HG03175 (cell line): Measurements from ENCODE around the gene PCDHB10.
"Not testable (repeated sequence)": the region's sequence is repeated elsewhere in the genome, so short reads cannot be mapped to it uniquely, and the experiment has no call there.

ENCODE experiments used
- ATAC-seq: cut with Tn5 transposase; IDR thresholded peaks from one replicate; pipeline ENCODE4 v1.9.1; 2021; ENCODE audit warnings: mild to moderate bottlenecking, moderate library complexity; ENCODE audit not compliant: unreplicated experiment

Gene PCDHB10

DNA sequence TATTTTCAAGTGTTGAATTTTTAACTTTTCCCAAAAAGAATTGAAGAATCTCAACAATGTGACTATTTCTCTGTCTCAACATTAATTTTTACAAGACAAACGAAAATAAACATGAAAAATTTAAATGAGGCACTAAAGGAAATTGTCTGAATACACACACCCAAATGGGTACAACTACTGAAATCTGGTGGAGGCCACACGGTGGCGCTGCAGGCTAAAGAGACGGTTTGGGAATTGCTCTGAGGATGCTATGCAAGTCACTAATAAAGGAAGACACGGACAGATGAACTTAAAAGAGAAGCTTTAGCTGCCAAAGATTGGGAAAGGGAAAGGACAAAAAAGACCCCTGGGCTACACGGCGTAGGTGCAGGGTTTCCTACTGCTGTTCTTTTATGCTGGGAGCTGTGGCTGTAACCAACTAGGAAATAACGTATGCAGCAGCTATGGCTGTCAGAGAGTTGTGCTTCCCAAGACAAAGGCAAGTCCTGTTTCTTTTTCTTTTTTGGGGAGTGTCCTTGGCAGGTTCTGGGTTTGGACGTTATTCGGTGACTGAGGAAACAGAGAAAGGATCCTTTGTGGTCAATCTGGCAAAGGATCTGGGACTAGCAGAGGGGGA, at the start of gene PCDHB10:
Gene PCDHB10, plus strand, starts transcription at position 244 of the 616 bp plus-strand sequence. Its CDS starts 200 bp downstream, at position 444.
- no peak for ATAC-seq

DNA sequence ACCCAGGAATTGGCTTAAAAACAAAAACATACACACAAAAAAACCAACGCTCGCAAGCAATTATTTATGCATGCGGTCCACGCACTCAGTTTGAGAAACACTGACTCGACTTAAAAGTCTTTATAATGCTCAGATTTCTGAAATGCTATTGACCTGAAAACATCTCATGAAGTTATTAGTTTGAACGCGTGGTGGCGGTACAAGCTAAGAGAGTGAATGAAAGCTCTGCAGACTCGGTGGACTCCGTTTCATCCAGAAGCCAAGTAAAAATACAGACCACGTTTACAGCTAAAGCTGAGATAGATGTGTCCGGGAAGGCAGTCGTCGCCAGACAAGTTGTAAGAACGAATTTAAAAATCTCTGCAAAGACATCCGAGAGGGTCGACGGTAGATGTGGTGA, 42.3 kb upstream of the PCDHB10 start, which contains the start of gene PCDHB6:
Gene PCDHB6, plus strand, starts transcription at position 246 of the 400 bp plus-strand sequence. CDS start 201 bp downstream, outside the sequence.
- no peak for ATAC-seq

DNA sequence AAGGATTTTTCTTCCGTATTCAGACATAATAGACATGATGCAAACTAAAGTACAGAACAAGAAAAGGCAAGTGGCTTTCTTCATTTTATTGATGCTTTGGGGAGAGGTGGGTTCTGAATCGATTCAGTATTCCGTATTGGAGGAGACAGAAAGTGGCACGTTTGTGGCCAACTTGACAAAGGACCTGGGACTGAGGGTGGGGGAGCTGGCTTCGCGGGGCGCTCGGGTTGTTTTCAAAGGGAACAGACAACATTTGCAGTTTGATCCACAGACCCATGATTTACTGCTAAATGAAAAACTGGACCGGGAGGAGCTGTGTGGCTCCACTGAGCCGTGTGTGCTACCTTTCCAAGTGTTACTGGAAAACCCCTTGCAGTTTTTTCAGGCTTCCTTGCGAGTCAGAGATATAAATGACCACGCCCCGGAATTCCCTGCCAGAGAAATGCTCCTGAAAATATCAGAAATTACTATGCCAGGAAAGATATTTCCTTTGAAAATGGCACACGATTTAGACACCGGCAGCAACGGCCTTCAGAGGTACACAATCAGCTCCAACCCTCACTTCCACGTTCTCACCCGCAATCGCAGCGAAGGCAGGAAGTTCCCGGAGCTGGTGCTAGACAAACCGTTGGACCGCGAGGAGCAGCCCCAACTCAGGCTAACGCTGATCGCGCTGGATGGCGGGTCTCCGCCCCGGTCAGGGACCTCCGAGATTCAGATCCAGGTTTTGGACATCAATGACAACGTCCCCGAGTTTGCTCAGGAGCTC, 41.7 kb upstream of the PCDHB10 start:
- no peak for ATAC-seq

DNA sequence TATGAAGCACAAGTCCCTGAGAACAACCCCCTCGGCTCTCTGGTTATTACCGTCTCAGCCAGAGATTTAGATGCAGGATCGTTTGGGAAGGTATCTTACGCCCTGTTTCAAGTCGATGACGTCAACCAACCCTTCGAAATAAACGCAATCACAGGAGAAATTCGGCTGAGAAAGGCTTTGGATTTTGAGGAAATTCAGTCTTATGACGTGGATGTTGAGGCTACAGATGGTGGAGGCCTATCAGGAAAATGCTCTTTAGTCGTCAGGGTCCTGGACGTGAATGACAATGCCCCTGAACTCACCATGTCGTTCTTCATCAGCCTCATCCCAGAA, 41.2 kb upstream of the PCDHB10 start:
- ATAC-seq = no peak

DNA sequence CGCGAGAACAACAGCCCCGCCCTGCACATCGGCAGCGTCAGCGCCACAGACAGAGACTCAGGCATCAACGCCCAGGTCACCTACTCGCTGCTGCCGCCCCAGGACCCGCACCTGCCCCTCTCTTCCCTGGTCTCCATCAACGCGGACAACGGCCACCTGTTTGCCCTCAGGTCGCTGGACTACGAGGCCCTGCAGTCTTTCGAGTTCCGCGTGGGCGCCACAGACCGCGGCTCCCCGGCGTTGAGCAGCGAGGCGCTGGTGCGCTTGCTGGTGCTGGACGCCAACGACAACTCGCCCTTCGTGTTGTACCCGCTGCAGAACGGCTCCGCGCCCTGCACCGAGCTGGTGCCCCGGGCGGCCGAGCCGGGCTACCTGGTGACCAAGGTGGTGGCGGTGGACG, 40.5 kb upstream of the PCDHB10 start:
- not testable (repeated sequence) for ATAC-seq

DNA sequence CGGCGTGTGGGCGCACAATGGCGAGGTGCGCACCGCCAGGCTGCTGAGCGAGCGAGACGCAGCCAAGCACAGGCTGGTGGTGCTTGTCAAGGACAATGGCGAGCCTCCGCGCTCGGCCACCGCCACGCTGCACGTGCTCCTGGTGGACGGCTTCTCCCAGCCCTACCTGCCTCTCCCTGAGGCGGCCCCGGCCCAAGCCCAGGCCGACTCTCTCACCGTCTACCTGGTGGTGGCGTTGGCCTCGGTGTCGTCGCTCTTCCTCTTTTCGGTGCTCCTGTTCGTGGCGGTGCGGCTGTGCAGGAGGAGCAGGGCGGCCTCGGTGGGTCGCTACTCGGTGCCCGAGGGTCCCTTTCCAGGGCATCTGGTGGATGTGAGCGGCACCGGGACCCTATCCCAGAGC, 40.1 kb upstream of the PCDHB10 start:
- not testable (repeated sequence) for ATAC-seq

DNA sequence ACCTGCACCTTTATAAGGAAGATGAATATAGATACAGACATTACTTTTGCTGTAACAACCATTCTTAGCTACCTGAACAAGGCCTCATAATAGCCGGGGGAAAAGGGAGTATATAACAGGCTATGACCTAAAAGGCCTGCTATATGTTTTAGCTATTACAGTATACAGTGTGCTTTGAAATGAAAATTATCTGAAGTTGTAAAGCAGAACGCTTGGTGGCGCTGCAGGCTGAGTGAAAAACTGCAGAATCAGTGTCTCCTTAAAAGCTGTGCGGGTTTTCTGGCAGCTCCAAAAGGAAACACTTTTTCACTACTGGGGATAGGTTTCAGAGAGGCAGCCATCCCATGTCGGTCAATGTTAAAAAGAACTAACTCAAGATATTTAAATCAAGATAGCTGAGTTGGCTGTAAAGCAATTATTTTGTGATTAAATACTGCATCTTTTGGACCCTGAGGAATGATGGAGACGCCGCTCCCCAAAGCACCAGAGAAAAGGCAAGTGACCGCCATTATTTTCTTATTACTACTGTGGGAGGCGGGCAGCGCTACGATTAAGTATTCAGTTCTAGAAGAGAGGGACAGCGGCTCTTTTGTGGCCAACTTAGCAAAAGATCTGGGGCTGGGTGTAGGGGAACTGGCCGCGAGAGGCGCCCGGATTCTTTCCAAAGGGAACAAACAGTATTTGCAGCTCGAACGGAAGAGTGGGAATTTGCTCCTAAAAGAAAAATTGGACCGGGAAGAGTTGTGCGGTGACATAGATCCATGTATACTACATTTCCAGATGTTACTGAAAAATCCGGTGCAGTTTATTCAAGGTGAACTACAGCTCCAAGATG, 36.4 kb upstream of the PCDHB10 start:
- no peak for ATAC-seq

DNA sequence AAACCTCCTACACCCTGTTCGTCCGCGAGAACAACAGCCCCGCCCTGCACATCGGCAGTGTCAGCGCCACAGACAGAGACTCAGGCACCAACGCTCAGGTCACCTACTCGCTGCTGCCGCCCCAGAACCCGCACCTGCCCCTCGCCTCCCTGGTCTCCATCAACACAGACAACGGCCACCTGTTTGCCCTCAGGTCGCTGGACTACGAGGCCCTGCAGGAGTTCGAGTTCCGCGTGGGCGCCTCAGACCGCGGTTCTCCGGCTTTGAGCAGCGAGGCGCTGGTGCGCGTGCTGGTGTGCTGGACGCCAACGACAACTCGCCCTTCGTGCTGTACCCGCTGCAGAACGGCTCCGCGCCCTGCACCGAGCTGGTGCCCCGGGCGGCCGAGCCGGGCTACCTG, 34.8 kb upstream of the PCDHB10 start:
- ATAC-seq = not testable (repeated sequence)

DNA sequence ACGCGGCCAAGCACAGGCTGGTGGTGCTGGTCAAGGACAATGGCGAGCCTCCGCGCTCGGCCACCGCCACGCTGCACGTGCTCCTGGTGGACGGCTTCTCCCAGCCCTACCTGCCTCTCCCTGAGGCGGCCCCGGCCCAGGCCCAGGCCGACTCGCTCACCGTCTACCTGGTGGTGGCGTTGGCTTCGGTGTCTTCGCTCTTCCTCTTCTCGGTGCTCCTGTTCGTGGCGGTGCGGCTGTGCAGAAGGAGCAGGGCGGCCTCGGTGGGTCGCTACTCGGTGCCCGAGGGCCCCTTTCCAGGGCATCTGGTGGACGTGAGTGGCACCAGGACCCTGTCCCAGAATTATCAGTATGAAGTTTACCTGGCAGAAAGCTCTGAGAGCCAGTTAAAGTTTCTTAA, 34.3 kb upstream of the PCDHB10 start:
- ATAC-seq = not testable (repeated sequence)

DNA sequence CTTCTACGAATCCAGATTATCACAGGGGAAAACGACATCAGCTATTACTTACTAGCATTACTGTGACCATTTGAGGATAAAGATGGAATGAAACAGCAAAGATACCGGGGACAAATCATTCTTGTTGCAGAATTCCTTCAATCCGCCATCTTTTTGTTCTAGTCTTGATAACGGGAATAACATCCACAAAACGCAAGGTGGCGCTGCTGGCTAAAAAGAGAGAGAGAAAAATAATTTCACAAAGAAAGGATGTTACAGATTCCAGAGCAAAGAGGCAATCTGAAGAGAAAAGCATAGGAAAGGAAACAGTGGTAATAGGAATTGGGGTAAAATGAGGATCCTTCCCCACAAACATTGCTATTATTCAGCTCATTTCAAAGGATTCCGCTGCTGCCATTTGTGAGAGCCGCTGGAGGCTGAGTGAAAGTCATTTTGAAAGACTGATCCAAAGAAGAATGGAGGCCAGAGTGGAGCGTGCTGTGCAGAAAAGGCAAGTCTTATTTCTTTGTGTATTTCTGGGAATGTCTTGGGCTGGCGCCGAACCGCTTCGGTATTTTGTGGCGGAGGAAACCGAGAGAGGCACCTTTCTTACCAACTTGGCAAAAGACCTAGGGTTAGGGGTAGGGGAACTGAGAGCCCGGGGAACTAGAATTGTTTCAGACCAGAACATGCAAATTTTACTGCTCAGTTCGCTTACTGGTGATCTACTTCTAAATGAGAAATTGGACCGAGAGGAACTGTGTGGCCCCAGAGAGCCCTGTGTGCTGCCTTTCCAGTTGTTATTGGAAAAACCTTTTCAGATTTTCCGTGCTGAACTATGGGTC, 19.6 kb upstream of the PCDHB10 start, which contains the start of gene PCDHB7:
Gene PCDHB7, plus strand, starts transcription at position 264 of the 824 bp plus-strand sequence. Its CDS starts 192 bp downstream, at position 456.
- ATAC-seq = no peak

DNA sequence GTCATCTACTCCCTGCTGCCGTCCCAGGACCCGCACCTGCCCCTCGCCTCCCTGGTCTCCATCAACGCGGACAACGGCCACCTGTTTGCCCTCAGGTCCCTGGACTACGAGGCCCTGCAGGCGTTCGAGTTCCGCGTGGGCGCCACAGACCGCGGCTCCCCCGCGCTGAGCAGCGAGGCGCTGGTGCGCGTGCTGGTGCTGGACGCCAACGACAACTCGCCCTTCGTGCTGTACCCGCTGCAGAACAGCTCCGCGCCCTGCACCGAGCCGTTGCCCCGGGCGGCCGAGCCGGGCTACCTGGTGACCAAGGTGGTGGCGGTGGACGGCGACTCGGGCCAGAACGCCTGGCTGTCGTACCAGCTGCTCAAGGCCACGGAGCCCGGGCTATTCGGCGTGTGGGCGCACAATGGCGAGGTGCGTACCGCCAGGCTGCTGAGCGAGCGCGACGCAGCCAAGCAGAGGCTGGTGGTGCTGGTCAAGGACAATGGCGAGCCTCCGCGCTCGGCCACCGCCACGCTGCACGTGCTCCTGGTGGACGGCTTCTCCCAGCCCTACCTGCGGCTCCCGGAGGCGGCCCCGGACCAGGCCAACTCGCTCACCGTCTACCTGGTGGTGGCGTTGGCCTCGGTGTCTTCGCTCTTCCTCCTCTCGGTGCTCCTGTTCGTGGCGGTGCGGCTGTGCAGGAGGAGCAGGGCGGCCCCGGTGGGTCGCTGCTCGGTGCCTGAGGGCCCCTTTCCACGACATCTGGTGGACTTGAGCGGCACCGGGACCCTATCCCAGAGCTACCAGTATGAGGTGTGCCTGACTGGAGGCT, 17.7 kb upstream of the PCDHB10 start:
- ATAC-seq = not testable (repeated sequence)

DNA sequence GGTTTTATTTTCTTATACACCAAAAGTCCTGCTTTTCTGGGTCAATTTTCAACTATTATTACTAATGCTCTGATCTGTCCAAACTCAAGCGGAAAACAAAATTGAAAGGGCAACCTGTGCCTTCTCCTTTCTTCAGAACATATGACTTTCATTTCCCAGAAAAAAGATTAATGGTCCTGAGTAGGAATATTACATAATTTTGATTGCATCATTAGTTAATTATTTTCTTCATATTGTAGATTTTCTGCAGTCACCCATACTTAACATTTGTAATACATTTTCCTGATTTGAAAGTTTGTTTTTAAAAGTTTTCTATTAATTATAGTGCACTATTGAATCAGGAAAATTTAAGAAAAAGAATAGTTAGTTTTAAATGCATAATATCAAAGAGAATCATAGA, 16.2 kb upstream of the PCDHB10 start:
- no peak for ATAC-seq

DNA sequence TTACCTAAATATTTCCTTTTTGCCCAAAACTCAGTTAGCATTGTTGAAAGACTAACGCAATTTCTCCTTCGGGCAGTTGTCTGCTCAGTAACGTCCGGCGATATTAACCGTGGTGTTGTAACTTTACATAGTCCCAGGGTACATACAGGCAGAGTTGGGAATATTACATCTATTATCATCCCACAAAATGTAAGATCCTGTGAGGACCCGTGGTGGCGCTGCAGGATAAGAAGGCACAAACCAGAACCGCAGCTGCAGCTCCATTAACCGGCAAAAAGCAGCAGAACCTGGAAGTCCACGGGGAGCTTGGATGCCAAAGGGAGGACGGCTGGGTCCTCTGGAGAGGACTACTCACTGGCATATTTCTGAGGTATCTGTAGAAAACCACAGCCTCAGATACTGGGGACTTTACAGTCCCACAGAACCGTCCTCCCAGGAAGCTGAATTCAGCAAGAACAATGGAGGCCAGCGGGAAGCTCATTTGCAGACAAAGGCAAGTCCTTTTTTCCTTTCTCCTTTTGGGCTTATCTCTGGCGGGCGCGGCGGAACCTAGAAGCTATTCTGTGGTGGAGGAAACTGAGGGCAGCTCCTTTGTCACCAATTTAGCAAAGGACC, 14.5 kb upstream of the PCDHB10 start, which contains the start of gene PCDHB8:
Gene PCDHB8, plus strand, starts transcription at position 214 of the 615 bp plus-strand sequence. Its CDS starts 245 bp downstream, at position 459.
- not testable (repeated sequence) for ATAC-seq

DNA sequence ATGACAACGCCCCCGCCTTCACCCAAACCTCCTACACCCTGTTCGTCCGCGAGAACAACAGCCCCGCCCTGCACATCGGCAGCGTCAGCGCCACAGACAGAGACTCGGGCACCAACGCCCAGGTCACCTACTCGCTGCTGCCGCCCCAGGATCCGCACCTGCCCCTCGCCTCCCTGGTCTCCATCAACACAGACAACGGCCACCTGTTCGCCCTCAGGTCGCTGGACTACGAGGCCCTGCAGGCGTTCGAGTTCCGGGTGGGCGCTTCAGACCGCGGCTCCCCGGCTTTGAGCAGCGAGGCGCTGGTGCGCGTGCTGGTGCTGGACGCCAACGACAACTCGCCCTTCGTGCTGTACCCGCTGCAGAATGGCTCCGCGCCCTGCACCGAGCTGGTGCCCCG, 12.8 kb upstream of the PCDHB10 start:
- ATAC-seq = not testable (repeated sequence)

DNA sequence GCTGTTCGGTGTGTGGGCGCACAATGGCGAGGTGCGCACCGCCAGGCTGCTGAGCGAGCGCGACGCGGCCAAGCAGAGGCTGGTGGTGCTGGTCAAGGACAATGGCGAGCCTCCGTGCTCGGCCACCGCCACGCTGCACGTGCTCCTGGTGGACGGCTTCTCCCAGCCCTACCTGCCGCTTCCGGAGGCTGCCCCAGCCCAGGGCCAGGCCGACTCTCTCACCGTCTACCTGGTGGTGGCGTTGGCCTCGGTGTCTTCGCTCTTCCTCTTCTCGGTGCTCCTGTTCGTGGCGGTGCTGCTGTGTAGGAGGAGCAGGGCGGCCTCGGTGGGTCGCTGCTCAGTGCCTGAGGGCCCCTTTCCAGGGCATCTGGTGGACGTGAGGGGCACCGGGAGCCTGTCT, 12.3 kb upstream of the PCDHB10 start:
- not testable (repeated sequence) for ATAC-seq

DNA sequence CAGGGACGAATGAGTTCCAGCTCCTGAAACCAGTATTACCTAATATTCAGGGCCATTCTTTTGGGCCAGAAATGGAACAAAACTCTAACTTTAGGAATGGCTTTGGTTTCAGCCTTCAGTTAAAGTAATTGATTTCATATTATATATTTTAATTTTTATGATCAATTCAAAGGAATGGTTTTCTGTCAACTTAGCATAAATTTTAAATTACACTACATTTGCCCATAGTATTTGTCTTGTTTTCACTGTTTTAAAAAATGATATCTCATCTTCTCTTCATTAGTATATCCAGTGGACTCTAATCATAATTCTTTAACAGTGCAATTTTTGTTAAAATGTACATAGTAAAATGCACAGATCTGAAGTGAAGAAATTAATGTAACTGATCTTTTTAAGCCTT, 11.8 kb upstream of the PCDHB10 start:
- no peak for ATAC-seq

DNA sequence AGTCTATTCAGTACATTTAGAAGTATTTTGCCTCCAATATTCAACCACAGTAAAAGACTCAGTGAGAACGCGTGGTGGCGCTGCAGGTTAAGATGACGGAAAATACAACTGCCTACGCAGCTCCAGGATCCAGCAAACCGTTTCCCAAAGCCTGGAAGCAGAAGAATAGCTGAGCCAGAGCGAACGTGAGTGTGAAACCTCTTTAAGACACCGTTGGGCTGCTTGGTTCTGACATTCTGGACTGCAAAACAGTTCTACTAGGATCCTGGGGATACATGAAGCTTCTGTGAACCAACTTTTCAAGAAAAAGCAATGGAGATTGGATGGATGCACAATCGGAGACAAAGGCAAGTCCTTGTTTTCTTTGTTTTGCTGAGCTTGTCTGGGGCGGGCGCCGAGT, 9.9 kb upstream of the PCDHB10 start, which contains the start of gene PCDHB16:
Gene PCDHB16, plus strand, starts transcription at position 140 of the 400 bp plus-strand sequence. Its CDS starts 173 bp downstream, at position 313.
- ATAC-seq = no peak

DNA sequence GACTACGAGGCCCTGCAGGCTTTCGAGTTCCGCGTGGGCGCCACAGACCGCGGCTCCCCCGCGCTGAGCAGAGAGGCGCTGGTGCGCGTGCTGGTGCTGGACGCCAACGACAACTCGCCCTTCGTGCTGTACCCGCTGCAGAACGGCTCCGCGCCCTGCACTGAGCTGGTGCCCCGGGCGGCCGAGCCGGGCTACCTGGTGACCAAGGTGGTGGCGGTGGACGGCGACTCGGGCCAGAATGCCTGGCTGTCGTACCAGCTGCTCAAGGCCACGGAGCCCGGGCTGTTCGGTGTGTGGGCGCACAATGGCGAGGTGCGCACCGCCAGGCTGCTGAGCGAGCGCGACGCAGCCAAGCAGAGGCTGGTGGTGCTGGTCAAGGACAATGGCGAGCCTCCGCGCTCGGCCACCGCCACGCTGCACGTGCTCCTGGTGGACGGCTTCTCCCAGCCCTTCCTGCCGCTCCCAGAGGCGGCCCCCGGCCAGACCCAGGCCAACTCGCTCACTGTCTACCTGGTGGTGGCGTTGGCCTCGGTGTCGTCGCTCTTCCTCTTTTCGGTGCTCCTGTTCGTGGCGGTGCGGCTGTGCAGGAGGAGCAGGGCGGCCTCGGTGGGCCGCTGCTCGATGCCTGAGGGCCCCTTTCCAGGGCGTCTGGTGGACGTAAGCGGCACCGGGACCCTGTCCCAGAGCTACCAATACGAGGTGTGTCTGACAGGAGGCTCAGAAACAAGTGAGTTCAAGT, 7.9 kb upstream of the PCDHB10 start:
- not testable (repeated sequence) for ATAC-seq
